H1 (cell line): ENCODE measurements around the gene CD1B. TPM values are rescaled to one million over a fixed set of nuclear protein-coding genes. Genes with fewer than 3 reads are reported as not detected.

Source experiments
- CTCF ChIA-PET: fragments of 300-600 bp; sonication (Branson Sonifier 250); formaldehyde crosslinking; loops from one replicate; lab custom pipeline; 2021; ENCODE audit not compliant: partially characterized antibody; lab: Charles Lee
- POLR2A ChIA-PET: fragments of 300-600 bp; sonication (Branson Sonifier 250); formaldehyde crosslinking; loops from one replicate; lab custom pipeline; 2021; ENCODE audit warnings: inconsistent platforms; ENCODE audit not compliant: partially characterized antibody; lab: Charles Lee
- DNase-seq, 2 experiments: peaks; one replicate each; pipeline versions ENCODE4 v3.0.0 to v3.0.0-alpha.2; 2010 to 2022; ENCODE audit warnings: low spot score in 2 of 2, low read depth in 1 of 2, mixed read lengths in 1 of 2
- FAIRE-seq: peaks from 2 replicates; lab custom pipeline; 2011; peaks lifted over from hg19 to GRCh38; lab: Jason Lieb, UNC
- H2AFZ ChIP-seq: 2 replicates; pipeline ENCODE4 v1.8.1; 2012; ENCODE audit warnings: low read length, inconsistent platforms
- H2AK5ac ChIP-seq: 2 replicates; pipeline ENCODE4 v1.6.1; 2013; ENCODE audit warnings: low read depth, low read length
- H2BK120ac ChIP-seq: replicated peaks from 2 replicates; pipeline ENCODE3; 2013; ENCODE audit warnings: low read depth, low read length, inconsistent platforms
- H2BK12ac ChIP-seq: 2 replicates; pipeline ENCODE4 v1.6.1; 2013; ENCODE audit warnings: low read depth, low read length
- H2BK15ac ChIP-seq: 2 replicates; pipeline ENCODE4 v1.6.1; 2013; ENCODE audit warnings: low read length
- H2BK20ac ChIP-seq: 2 replicates; pipeline ENCODE4 v1.6.1; 2013; ENCODE audit warnings: low read length
- H2BK5ac ChIP-seq: 2 replicates; pipeline ENCODE4 v1.6.1; 2013; ENCODE audit warnings: low read depth, low read length
- H3K14ac ChIP-seq: 2 replicates; pipeline ENCODE4 v1.6.1; 2013; ENCODE audit warnings: inconsistent platforms; ENCODE audit not compliant: insufficient read length
- H3K18ac ChIP-seq: 2 replicates; pipeline ENCODE4 v1.6.1; 2013; ENCODE audit warnings: low read length; ENCODE audit errors: extremely low read depth
- H3K23ac ChIP-seq: 2 replicates; pipeline ENCODE4 v1.6.1; 2013; ENCODE audit warnings: inconsistent platforms; ENCODE audit not compliant: insufficient read length
- H3K23me2 ChIP-seq: 2 replicates; pipeline ENCODE4 v1.6.1; 2013; ENCODE audit warnings: low read depth, low read length
- H3K27ac ChIP-seq: 2 replicates; pipeline ENCODE4 v1.6.1; 2011; ENCODE audit warnings: low read depth, low read length, inconsistent platforms
- H3K27me3 ChIP-seq, 4 experiments: replicated peaks in 1 of 4; 1 replicate in 1 of 4; 2 replicates in 3 of 4; pipeline versions ENCODE4 v1.6.1 to v1.8.1; 2011 to 2013; ENCODE audit warnings: low read length in 3 of 4, mild to moderate bottlenecking in 3 of 4, inconsistent platforms in 2 of 4, mixed read lengths in 2 of 4, moderate library complexity in 1 of 4; ENCODE audit not compliant: control insufficient read depth in 3 of 4, insufficient read depth in 3 of 4; ENCODE audit errors: extremely low read depth in 1 of 4
- H3K36me3 ChIP-seq, 4 experiments: 2 replicates each; pipeline versions ENCODE4 v1.6.1 to v1.8.1; 2011 to 2013; ENCODE audit warnings: mild to moderate bottlenecking in 4 of 4, low read length in 3 of 4, moderate library complexity in 2 of 4, control low read depth in 1 of 4, inconsistent platforms in 1 of 4; ENCODE audit not compliant: insufficient read depth in 4 of 4, control insufficient read depth in 2 of 4
- H3K4ac ChIP-seq: replicated peaks from 2 replicates; pipeline ENCODE3; 2013; ENCODE audit warnings: low read length, low read depth, mixed read lengths, inconsistent platforms; ENCODE audit not compliant: insufficient read length
- H3K4me1 ChIP-seq, 4 experiments: replicated peaks in 1 of 4; 1 replicate in 1 of 4; 2 replicates in 3 of 4; pipeline versions ENCODE4 v1.6.1 to v1.8.1; 2011 to 2013; ENCODE audit warnings: low read length in 3 of 4, inconsistent platforms in 2 of 4, mixed read lengths in 1 of 4; ENCODE audit not compliant: insufficient read depth in 4 of 4, control insufficient read depth in 3 of 4
- H3K4me2 ChIP-seq, 2 experiments: 2 replicates each; pipeline versions ENCODE4 v1.6.1 to v1.8.1; 2011 to 2013; ENCODE audit warnings: low read depth in 2 of 2, low read length in 2 of 2, control low read depth in 1 of 2, inconsistent platforms in 1 of 2, mild to moderate bottlenecking in 1 of 2; ENCODE audit not compliant: insufficient read depth in 1 of 2
- H3K4me3 ChIP-seq, 4 experiments: fragments of 200-600, 300-600 bp in 1 of 4; sonication (generic), shearing (Covaris generic), sonication (Bioruptor Twin) in 1 of 4; 2 replicates each; pipeline versions ENCODE4 v1.5.1 to v1.8.1; 2011 to 2016; ENCODE audit warnings: low read length in 4 of 4, low read depth in 3 of 4, control low read depth in 2 of 4, inconsistent platforms in 2 of 4, mild to moderate bottlenecking in 2 of 4, mixed read lengths in 1 of 4, moderate library complexity in 1 of 4; ENCODE audit not compliant: insufficient read depth in 2 of 4; ENCODE audit errors: extremely low read depth in 1 of 4
- H3K56ac ChIP-seq: replicated peaks from 2 replicates; pipeline ENCODE3; 2013; ENCODE audit warnings: low read depth, mild to moderate bottlenecking, mixed read lengths, low read length, inconsistent platforms; ENCODE audit not compliant: insufficient read length
- H3K79me1 ChIP-seq: 2 replicates; pipeline ENCODE4 v1.6.1; 2013; ENCODE audit warnings: low read depth, low read length, control low read depth
- H3K79me2 ChIP-seq, 2 experiments: 2 replicates each; pipeline versions ENCODE4 v1.6.1 to v1.8.1; 2012 to 2013; ENCODE audit warnings: low read length in 2 of 2, mild to moderate bottlenecking in 2 of 2, inconsistent platforms in 1 of 2; ENCODE audit not compliant: insufficient read depth in 2 of 2, control insufficient read depth in 1 of 2
- H3K9ac ChIP-seq, 4 experiments: replicated peaks in 1 of 4; 1 replicate in 1 of 4; 2 replicates in 3 of 4; pipeline versions ENCODE4 v1.6.1 to v1.8.1; 2011 to 2013; ENCODE audit warnings: low read depth in 3 of 4, low read length in 3 of 4, control low read depth in 2 of 4, mild to moderate bottlenecking in 2 of 4, moderate library complexity in 2 of 4, inconsistent platforms in 1 of 4; ENCODE audit errors: extremely low read depth in 1 of 4
- H3K9me3 ChIP-seq, 2 experiments: 2 replicates each; pipeline versions ENCODE4 v1.6.1 to v1.8.1; 2012 to 2013; ENCODE audit warnings: mild to moderate bottlenecking in 2 of 2, moderate library complexity in 2 of 2, control low read depth in 1 of 2, inconsistent platforms in 1 of 2, low read depth in 1 of 2, low read length in 1 of 2, mixed read lengths in 1 of 2; ENCODE audit not compliant: insufficient read depth in 2 of 2
- H4K20me1 ChIP-seq, 2 experiments: replicated peaks in 1 of 2; 2 replicates each; pipeline versions ENCODE3 to v1.8.1; 2011 to 2013; ENCODE audit warnings: inconsistent platforms in 2 of 2, low read length in 2 of 2, mild to moderate bottlenecking in 1 of 2; ENCODE audit not compliant: insufficient read depth in 2 of 2, control insufficient read depth in 1 of 2
- H4K5ac ChIP-seq: 2 replicates; pipeline ENCODE4 v1.6.1; 2013; ENCODE audit warnings: low read length, low read depth, mixed read lengths, inconsistent platforms; ENCODE audit not compliant: insufficient read length
- H4K8ac ChIP-seq: 2 replicates; pipeline ENCODE4 v1.8.0; 2013; ENCODE audit warnings: mild to moderate bottlenecking, moderate library complexity, low read length, inconsistent platforms; ENCODE audit not compliant: insufficient read depth; ENCODE audit errors: extremely low read depth
- H4K91ac ChIP-seq: replicated peaks from 2 replicates; pipeline ENCODE3; 2013; ENCODE audit warnings: low read length, mixed read lengths, inconsistent platforms; ENCODE audit not compliant: insufficient read length
- CBX8 ChIP-seq: fragments of 300-800, 300-1000 bp; sonication (generic); IDR thresholded peaks from 2 replicates; pipeline ENCODE4 v1.7.1; 2016; ENCODE audit warnings: low read depth, low read length, borderline replicate concordance
- CTBP2 ChIP-seq: IDR thresholded peaks from 2 replicates; pipeline ENCODE4 v1.7.0; 2011; ENCODE audit warnings: borderline replicate concordance, mild to moderate bottlenecking, moderate library complexity, mixed read lengths, low read length; ENCODE audit not compliant: insufficient read depth, insufficient read length
- GTF2F1 ChIP-seq: IDR thresholded peaks from 2 replicates; pipeline ENCODE4 v1.6.1; 2012; ENCODE audit warnings: low read depth, low read length, improper control_type of control experiment, borderline replicate concordance
- RNF2 ChIP-seq: fragments of 200-900, 300-1000 bp; sonication (generic); IDR thresholded peaks from 2 replicates; pipeline ENCODE4 v1.7.1; 2016; ENCODE audit warnings: borderline replicate concordance, low read depth, mild to moderate bottlenecking, antibody characterized with exemption, low read length; ENCODE audit not compliant: poor library complexity, severe bottlenecking; ENCODE audit errors: missing control alignments
- SIN3A ChIP-seq, 2 experiments: IDR thresholded peaks in 1 of 2; conservative IDR thresholded peaks in 1 of 2; 2 replicates each; pipeline ENCODE4 v1.6.1; 2011 to 2012; ENCODE audit warnings: low read length in 2 of 2, improper control_type of control experiment in 1 of 2, low read depth in 1 of 2, mild to moderate bottlenecking in 1 of 2
- SRF ChIP-seq: IDR thresholded peaks from 2 replicates; pipeline ENCODE4 v1.6.1; 2011; ENCODE audit warnings: mild to moderate bottlenecking, low read depth, low read length, moderate library complexity
- SUZ12 ChIP-seq: fragments of 200-600 bp; sonication (generic); IDR thresholded peaks from 2 replicates; pipeline ENCODE4 v1.6.1; 2012; ENCODE audit warnings: mild to moderate bottlenecking, inconsistent platforms, low read length, moderate library complexity, mixed read lengths
- USF2 ChIP-seq: IDR thresholded peaks from 2 replicates; pipeline ENCODE4 v1.6.1; 2011; ENCODE audit warnings: low read length, improper control_type of control experiment
- WGBS, 2 experiments: shearing (Covaris generic) in 1 of 2; methylation state at CpG; one replicate each; pipeline versions ENCODE4 v1.1.6 to v1.1.7; 2013 to 2015; ENCODE audit warnings: low lambda C conversion rate in 2 of 2, mixed read lengths in 2 of 2, inconsistent platforms in 1 of 2, low coverage in 1 of 2, missing lambda C conversion rate in 1 of 2; ENCODE audit not compliant: insufficient replicate concordance in 2 of 2, insufficient coverage in 1 of 2, insufficient read length in 1 of 2; ENCODE audit errors: extremely low coverage in 1 of 2, missing lambda C conversion rate in 1 of 2; 5-methylcytosine and 5-hydroxymethylcytosine counted together
- polyA plus RNA-seq, 7 experiments: library from polyadenylated mRNA; depleted of rRNA in 3 of 7; stranded (reverse) in 5 of 7; unstranded in 2 of 7; fragments of >200 nt in 5 of 7; fragments of 200-250 nt in 2 of 7; gene quantifications; 1 replicate in 5 of 7; 2 replicates in 1 of 7; 4 replicates in 1 of 7; pipeline versions ENCODE4 v1.2.1 to v1.2.3, GENCODE V29; 2011 to 2013; ENCODE audit warnings: missing spikeins in 2 of 7, mixed read lengths in 2 of 7
- total RNA-seq: library from RNA; stranded (reverse); fragmentation: NEBNext Ultra II Directional; extraction: Animal tissue kit (Norgen Biotek cat#: 25700); gene quantifications from 2 replicates; pipeline ENCODE4 v1.2.1, GENCODE V29; 2021
- TF ChIP-seq, protein P1 (sequence below): IDR thresholded peaks from 2 replicates; pipeline ENCODE4 v1.6.1; 2012; ENCODE audit warnings: inconsistent platforms

The CD1B gene
- total and polyA plus RNA-seq, 2 of the 8 experiments (the other 6 are each of a cell fraction or from before 2014, with no cell fraction given), result not detected

DNA sequence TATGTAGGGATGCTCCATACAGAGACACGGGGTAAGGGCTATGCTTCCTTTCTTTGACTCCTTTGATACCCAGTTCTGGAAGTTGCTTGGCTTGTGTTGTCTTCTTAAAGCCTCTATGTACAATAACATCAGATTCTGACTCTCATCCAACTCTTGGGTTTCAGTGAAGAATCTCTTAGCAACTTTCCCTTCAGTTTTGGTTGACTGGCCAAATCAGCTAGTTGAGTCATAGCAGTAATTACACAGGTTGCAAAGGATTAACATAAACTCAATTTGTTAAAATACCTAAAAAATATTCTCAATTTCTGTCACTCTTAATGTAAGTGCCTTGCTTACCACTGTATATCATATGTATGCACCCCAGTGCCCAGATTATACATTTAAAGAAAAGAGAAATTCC, 31.6 kb upstream of the CD1B start:
- no peaks in the 10 kb centered on the region for H3K9me3 ChIP-seq
- no peak for DNase-seq
- H3K79me2 ChIP-seq, result no peaks in the 10 kb centered on the region
- no peaks in the 10 kb centered on the region for H3K23me2 ChIP-seq
- ChIA-PET POLR2A (no interaction called here), CTCF (no interaction called here)
- H3K23ac ChIP-seq, result no peak overlapping the region
- no peak overlapping the region for H3K9ac ChIP-seq
- no peak overlapping the region for H3K18ac ChIP-seq
- no peak overlapping the region for H3K4ac ChIP-seq
- no peak overlapping the region for H4K8ac ChIP-seq
- H2BK15ac ChIP-seq, result no peak overlapping the region
- H3K36me3 ChIP-seq, result no peaks in the 10 kb centered on the region
- H2BK20ac ChIP-seq, result no peak overlapping the region
- no peaks in the 10 kb centered on the region for H3K79me1 ChIP-seq
- H3K56ac ChIP-seq, result no peak overlapping the region
- H3K27me3 ChIP-seq, result no peaks in the 10 kb centered on the region
- H4K20me1 ChIP-seq, result no peaks in the 10 kb centered on the region
- H3K4me3 ChIP-seq, result no peak overlapping the region
- WGBS, 2 experiments, result 100% methylated on average over 1 of the region's 1 CpG; no CpG with 5 or more reads in 1 of the 2 experiments
- H3K4me1 ChIP-seq, result no peaks in the 10 kb centered on the region
- no peak overlapping the region for H2AFZ ChIP-seq
- H2BK5ac ChIP-seq, result no peak overlapping the region
- no peak overlapping the region for H3K27ac ChIP-seq
- no peak overlapping the region for H3K4me2 ChIP-seq
- no peak overlapping the region for H3K14ac ChIP-seq
- H2AK5ac ChIP-seq, result no peak overlapping the region
- H4K91ac ChIP-seq, result no peak overlapping the region
- no peak overlapping the region for H2BK120ac ChIP-seq
- H4K5ac ChIP-seq, result no peak overlapping the region
- FAIRE-seq, result no peak
- H2BK12ac ChIP-seq, result no peak overlapping the region
- no peak for TF ChIP-seq CBX8
- no peak for TF ChIP-seq SIN3A (conservative IDR thresholded peaks at IDR 0.05 in 1 of 2, IDR thresholded peaks at IDR 0.05 in 1 of 2; ENCODE audit: low read depth in 1 of 2, low read length in 2 of 2)
- no peak for TF ChIP-seq CTBP2
- TF ChIP-seq SUZ12, result no peak
- TF ChIP-seq RNF2, result no peak
- TF ChIP-seq SRF, result no peak
- TF ChIP-seq, protein P1, sequence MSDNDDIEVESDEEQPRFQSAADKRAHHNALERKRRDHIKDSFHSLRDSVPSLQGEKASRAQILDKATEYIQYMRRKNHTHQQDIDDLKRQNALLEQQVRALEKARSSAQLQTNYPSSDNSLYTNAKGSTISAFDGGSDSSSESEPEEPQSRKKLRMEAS, result no peak
- no peak for TF ChIP-seq GTF2F1
- TF ChIP-seq USF2, result no peak
